Measurements from ENCODE around the gene PEAR1.

Gene PEAR1

DNA sequence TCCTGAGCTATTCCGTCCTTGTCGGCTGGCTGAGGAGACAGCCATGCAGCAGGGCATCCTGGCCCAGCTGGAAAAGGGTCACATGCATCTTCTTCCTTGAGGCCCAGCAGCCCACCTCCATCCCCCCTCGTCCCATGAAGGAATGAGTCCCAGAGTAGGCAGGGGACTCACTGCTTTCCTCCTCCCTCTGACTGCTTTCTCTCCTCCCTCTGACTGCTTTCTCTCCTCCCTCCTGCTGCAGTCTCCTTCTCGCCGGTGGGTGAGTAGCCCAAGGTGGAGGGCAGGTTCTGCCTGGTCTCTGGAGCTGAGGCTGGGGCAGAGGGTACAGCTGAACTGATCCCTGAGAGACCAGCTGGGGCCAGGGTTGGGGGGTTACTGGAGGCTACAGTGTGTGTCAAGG, 19.4 kb upstream of the PEAR1 start:
- Histone ChIP-seq H3K27ac (ENCODE audit: low read depth, low read length) (no peak overlapping the region), H3K9me3 (ENCODE audit: control insufficient read depth, insufficient read depth, low read depth, low read length) (no peaks in the 10 kb centered on the region), H3K27me3 (ENCODE audit: control insufficient read depth, insufficient read depth, low read length) (peaks cover 52% of the 10 kb centered on the region), H3K36me3 (ENCODE audit: control insufficient read depth, insufficient read depth, low read length) (no peaks in the 10 kb centered on the region), H3K4me3 (ENCODE audit: low read depth, low read length) (no peak overlapping the region), H3K9ac (ENCODE audit: low read length) (no peak overlapping the region), H3K4me1 (ENCODE audit: control insufficient read depth, insufficient read depth, low read length) (0 out of 2 replicates have a peak, but pooled peaks cover 5% of the 10 kb centered on the region)

GRCh38 chr1:156874572-156875340, 18.8 kb upstream of the PEAR1 start:
- Histone ChIP-seq H3K9ac (ENCODE audit: low read length) (no peak overlapping the region), H3K27ac (ENCODE audit: low read depth, low read length) (no peak overlapping the region), H3K9me3 (ENCODE audit: control insufficient read depth, insufficient read depth, low read depth, low read length) (no peaks in the 10 kb centered on the region), H3K4me3 (ENCODE audit: low read depth, low read length) (no peak overlapping the region), H3K4me1 (ENCODE audit: control insufficient read depth, insufficient read depth, low read length) (0 out of 2 replicates have a peak, but pooled peaks cover 5% of the 10 kb centered on the region), H3K36me3 (ENCODE audit: control insufficient read depth, insufficient read depth, low read length) (no peaks in the 10 kb centered on the region), H3K27me3 (ENCODE audit: control insufficient read depth, insufficient read depth, low read length) (peaks cover 55% of the 10 kb centered on the region)

DNA sequence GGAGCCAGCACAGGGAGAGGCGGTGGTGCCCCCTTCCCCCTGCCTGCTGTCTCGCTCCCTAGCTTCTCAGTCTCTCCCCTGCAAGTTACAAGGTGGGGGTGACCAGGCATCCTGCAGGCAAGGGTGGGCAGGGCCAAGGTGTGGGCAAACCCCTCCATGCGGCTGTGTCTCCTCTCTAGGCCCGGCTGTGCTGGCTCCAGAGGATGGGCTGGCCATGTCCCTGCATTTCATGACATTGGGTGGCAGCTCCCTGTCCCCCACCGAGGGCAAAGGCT, 18.2 kb upstream of the PEAR1 start:
- Histone ChIP-seq H3K4me1 (ENCODE audit: control insufficient read depth, insufficient read depth, low read length) (0 out of 2 replicates have a peak, but pooled peaks cover 5% of the 10 kb centered on the region), H3K9ac (ENCODE audit: low read length) (no peak overlapping the region), H3K27ac (ENCODE audit: low read depth, low read length) (no peak overlapping the region), H3K4me3 (ENCODE audit: low read depth, low read length) (no peak overlapping the region), H3K9me3 (ENCODE audit: control insufficient read depth, insufficient read depth, low read depth, low read length) (no peaks in the 10 kb centered on the region), H3K27me3 (ENCODE audit: control insufficient read depth, insufficient read depth, low read length) (peaks cover 60% of the 10 kb centered on the region), H3K36me3 (ENCODE audit: control insufficient read depth, insufficient read depth, low read length) (no peaks in the 10 kb centered on the region)

- Histone ChIP-seq H3K9me3 (ENCODE audit: control insufficient read depth, insufficient read depth, low read depth, low read length) (no peaks in the 10 kb centered on the region), H3K27ac (ENCODE audit: low read depth, low read length) (no peak overlapping the region), H3K27me3 (ENCODE audit: control insufficient read depth, insufficient read depth, low read length) (peaks cover 62% of the 10 kb centered on the region), H3K4me1 (ENCODE audit: control insufficient read depth, insufficient read depth, low read length) (0 out of 2 replicates have a peak, but pooled peaks cover 5% of the 10 kb centered on the region), H3K4me3 (ENCODE audit: low read depth, low read length) (no peak overlapping the region), H3K9ac (ENCODE audit: low read length) (no peak overlapping the region), H3K36me3 (ENCODE audit: control insufficient read depth, insufficient read depth, low read length) (no peaks in the 10 kb centered on the region)
These were observed 17.2 kb upstream of the PEAR1 start for GRCh38 chr1:156876281-156876680.

GRCh38 chr1:156877433-156878170, 15.9 kb upstream of the PEAR1 start:
- Histone ChIP-seq H3K27me3 (ENCODE audit: control insufficient read depth, insufficient read depth, low read length) (peaks cover 64% of the 10 kb centered on the region), H3K27ac (ENCODE audit: low read depth, low read length) (no peak overlapping the region), H3K9ac (ENCODE audit: low read length) (no peak overlapping the region), H3K4me1 (ENCODE audit: control insufficient read depth, insufficient read depth, low read length) (0 out of 2 replicates have a peak, but pooled peaks cover 5% of the 10 kb centered on the region), H3K4me3 (ENCODE audit: low read depth, low read length) (no peak overlapping the region), H3K36me3 (ENCODE audit: control insufficient read depth, insufficient read depth, low read length) (no peaks in the 10 kb centered on the region), H3K9me3 (ENCODE audit: control insufficient read depth, insufficient read depth, low read depth, low read length) (no peaks in the 10 kb centered on the region)

GRCh38 chr1:156879876-156880275, 13.6 kb upstream of the PEAR1 start:
- Histone ChIP-seq H3K9ac (ENCODE audit: low read length) (no peak overlapping the region), H3K4me3 (ENCODE audit: low read depth, low read length) (no peak overlapping the region), H3K9me3 (ENCODE audit: control insufficient read depth, insufficient read depth, low read depth, low read length) (no peaks in the 10 kb centered on the region), H3K36me3 (ENCODE audit: control insufficient read depth, insufficient read depth, low read length) (no peaks in the 10 kb centered on the region), H3K4me1 (ENCODE audit: control insufficient read depth, insufficient read depth, low read length) (peaks cover 12% of the 10 kb centered on the region), H3K27me3 (ENCODE audit: control insufficient read depth, insufficient read depth, low read length) (peaks cover 74% of the 10 kb centered on the region), H3K27ac (ENCODE audit: low read depth, low read length) (no peak overlapping the region)

DNA sequence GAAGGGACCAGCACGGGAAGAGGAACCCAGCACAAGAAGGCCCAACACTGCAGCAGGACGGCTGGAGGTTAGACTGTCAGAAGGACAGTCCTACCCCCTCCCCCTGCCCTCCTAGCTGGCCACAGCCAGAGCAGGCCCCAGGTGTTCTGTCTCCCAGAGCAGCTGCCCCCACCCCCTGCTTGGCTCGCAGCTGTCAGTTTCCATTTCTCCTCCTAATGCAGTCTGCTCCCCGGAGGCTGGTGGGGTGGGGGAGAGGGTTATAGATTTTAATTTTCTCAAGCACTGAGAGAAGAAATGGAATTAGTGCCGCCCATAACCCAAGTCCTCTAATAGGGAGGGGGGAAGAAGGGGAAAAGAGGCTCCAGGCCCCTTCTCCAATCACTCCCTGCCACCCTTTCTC, 13.0 kb upstream of the PEAR1 start:
- Histone ChIP-seq H3K9me3 (ENCODE audit: control insufficient read depth, insufficient read depth, low read depth, low read length) (no peaks in the 10 kb centered on the region), H3K4me3 (ENCODE audit: low read depth, low read length) (no peak overlapping the region), H3K9ac (ENCODE audit: low read length) (no peak overlapping the region), H3K36me3 (ENCODE audit: control insufficient read depth, insufficient read depth, low read length) (no peaks in the 10 kb centered on the region), H3K27ac (ENCODE audit: low read depth, low read length) (no peak overlapping the region), H3K27me3 (ENCODE audit: control insufficient read depth, insufficient read depth, low read length) (peaks cover 74% of the 10 kb centered on the region), H3K4me1 (ENCODE audit: control insufficient read depth, insufficient read depth, low read length) (peaks cover 18% of the 10 kb centered on the region)

DNA sequence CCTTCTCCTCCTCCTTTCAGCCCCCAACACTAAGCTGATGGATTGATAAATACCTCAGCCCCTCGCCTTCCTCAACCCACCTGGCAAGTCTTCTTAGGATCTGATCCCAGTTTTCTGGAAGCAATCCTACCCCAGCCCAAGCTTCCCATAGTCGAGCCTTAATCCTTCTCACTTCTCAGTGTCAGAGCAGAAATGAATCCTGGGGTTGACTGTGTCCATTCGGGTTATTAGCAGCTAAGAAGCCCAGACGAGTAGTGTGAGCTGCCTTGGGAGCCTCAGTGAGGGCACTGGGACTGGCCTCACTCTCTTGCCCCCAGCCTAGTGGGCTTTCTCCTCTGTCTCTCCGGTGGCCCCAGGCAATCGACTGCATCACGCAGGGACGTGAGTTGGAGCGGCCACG, 12.4 kb upstream of the PEAR1 start:
- no peaks in the 10 kb centered on the region for H3K9me3 ChIP-seq (ENCODE audit: control insufficient read depth, insufficient read depth, low read depth, low read length)
- no peak overlapping the region for H3K9ac ChIP-seq (ENCODE audit: low read length)
- no peak overlapping the region for H3K27ac ChIP-seq (ENCODE audit: low read depth, low read length)
- H3K27me3 ChIP-seq (ENCODE audit: control insufficient read depth, insufficient read depth, low read length) = peaks cover 74% of the 10 kb centered on the region
- no peaks in the 10 kb centered on the region for H3K36me3 ChIP-seq (ENCODE audit: control insufficient read depth, insufficient read depth, low read length)
- no peak overlapping the region for H3K4me3 ChIP-seq (ENCODE audit: low read depth, low read length)
- H3K4me1 ChIP-seq (ENCODE audit: control insufficient read depth, insufficient read depth, low read length) = peaks cover 24% of the 10 kb centered on the region

DNA sequence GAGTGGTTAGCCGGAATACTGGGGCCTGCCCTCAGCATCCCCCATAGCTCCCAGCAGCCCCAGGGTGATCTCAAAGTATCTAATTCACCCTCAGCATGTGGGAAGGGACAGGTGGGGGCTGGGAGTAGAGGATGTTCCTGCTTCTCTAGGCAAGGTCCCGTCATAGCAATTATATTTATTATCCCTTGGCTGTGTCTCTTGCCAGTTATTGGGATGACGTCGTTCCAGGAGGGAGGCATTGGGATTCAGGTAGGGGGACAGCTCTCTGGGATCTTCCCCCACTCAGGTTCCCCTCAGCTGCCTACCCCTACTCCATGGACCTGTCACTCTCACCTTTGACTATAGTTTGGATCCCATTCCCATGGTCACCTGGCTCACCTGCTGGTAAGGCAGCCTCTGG, 11.9 kb upstream of the PEAR1 start:
- peaks cover 25% of the 10 kb centered on the region for H3K4me1 ChIP-seq (ENCODE audit: control insufficient read depth, insufficient read depth, low read length)
- H3K27me3 ChIP-seq (ENCODE audit: control insufficient read depth, insufficient read depth, low read length) = peaks cover 74% of the 10 kb centered on the region
- H3K4me3 ChIP-seq (ENCODE audit: low read depth, low read length) = no peak overlapping the region
- no peaks in the 10 kb centered on the region for H3K9me3 ChIP-seq (ENCODE audit: control insufficient read depth, insufficient read depth, low read depth, low read length)
- H3K27ac ChIP-seq (ENCODE audit: low read depth, low read length) = no peak overlapping the region
- no peak overlapping the region for H3K9ac ChIP-seq (ENCODE audit: low read length)
- no peaks in the 10 kb centered on the region for H3K36me3 ChIP-seq (ENCODE audit: control insufficient read depth, insufficient read depth, low read length)

DNA sequence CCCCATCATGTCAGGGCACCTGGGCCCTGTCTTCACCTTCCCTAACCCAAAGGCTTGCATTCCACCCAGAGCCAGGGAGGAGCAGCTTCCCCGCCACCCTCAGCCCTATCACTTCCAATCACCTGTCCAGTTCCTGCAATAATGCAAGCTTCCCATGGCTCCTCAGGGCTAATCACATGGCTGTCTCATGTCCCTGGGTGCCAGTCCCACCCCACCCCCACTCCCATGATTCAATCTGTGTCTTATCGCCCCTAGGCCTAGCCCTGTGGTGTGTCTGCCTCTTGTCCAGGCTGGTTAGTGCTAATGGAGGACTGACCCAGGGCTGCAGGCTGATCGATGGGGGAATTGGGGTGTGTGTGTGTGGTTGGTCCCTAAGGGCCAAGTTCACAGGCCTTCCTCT, 11.0 kb upstream of the PEAR1 start:
- H3K9me3 ChIP-seq (ENCODE audit: control insufficient read depth, insufficient read depth, low read depth, low read length) = no peaks in the 10 kb centered on the region
- peaks cover 72% of the 10 kb centered on the region for H3K27me3 ChIP-seq (ENCODE audit: control insufficient read depth, insufficient read depth, low read length)
- no peaks in the 10 kb centered on the region for H3K36me3 ChIP-seq (ENCODE audit: control insufficient read depth, insufficient read depth, low read length)
- peaks cover 29% of the 10 kb centered on the region for H3K4me1 ChIP-seq (ENCODE audit: control insufficient read depth, insufficient read depth, low read length)
- H3K4me3 ChIP-seq (ENCODE audit: low read depth, low read length) = no peak overlapping the region
- H3K9ac ChIP-seq (ENCODE audit: low read length) = no peak overlapping the region
- H3K27ac ChIP-seq (ENCODE audit: low read depth, low read length) = no peak overlapping the region

GRCh38 chr1:156883919-156884318, 9.6 kb upstream of the PEAR1 start:
- H3K27me3 ChIP-seq (ENCODE audit: control insufficient read depth, insufficient read depth, low read length) = peaks cover 70% of the 10 kb centered on the region
- H3K27ac ChIP-seq (ENCODE audit: low read depth, low read length) = no peak overlapping the region
- no peak overlapping the region for H3K4me3 ChIP-seq (ENCODE audit: low read depth, low read length)
- no peaks in the 10 kb centered on the region for H3K36me3 ChIP-seq (ENCODE audit: control insufficient read depth, insufficient read depth, low read length)
- H3K9ac ChIP-seq (ENCODE audit: low read length) = no peak overlapping the region
- peaks cover 35% of the 10 kb centered on the region for H3K4me1 ChIP-seq (ENCODE audit: control insufficient read depth, insufficient read depth, low read length)
- H3K9me3 ChIP-seq (ENCODE audit: control insufficient read depth, insufficient read depth, low read depth, low read length) = no peaks in the 10 kb centered on the region
